ENCODE data around the gene FAM149B1. TPM values are rescaled to one million over a fixed set of nuclear protein-coding genes. Genes with fewer than 3 reads are reported as not detected.
"Not testable (repeated sequence)": the region's sequence is repeated elsewhere in the genome, so short reads cannot be mapped to it uniquely, and the experiment has no call there.

The FAM149B1 gene
- total and polyA plus RNA-seq, 10 donors: 11.9 to 24.5 (median 15.2) TPM

- H3K4me3 ChIP-seq: no peak overlapping the region
- no peaks in the 10 kb centered on the region for H3K4me1 ChIP-seq
- no peak overlapping the region for H3K27ac ChIP-seq
- DNase-seq: no peak
- WGBS, 5 donors: 89 to 100% (median 96%) methylated on average over 2 of the region's 2 CpGs
- H3K36me3 ChIP-seq: peaks cover 0 to 100% (median 95%) of the 10 kb centered on the region in 6 donors
- TF ChIP-seq POLR2AphosphoS5 (IDR thresholded peaks at IDR 0.05): no peak
- no peak for TF ChIP-seq CTCF (IDR thresholded peaks at IDR 0.05 in 8 of 11, conservative IDR thresholded peaks at IDR 0.05 in 3 of 11)
- no peak for TF ChIP-seq POLR2A (IDR thresholded peaks at IDR 0.05)
- intact Hi-C loops (cut with DNase I; ENCODE audit: low total_unique reads): no loop called here
- no peaks in the 10 kb centered on the region for H3K9me3 ChIP-seq
- no peaks in the 10 kb centered on the region for H3K27me3 ChIP-seq (replicated peaks in 1 of 7)
Observed at GRCh38 chr10:73136627-73137026, 31.3 kb upstream of the FAM149B1 start.

- WGBS, 5 donors: 64 to 86% (median 82%) methylated on average over 2 of the region's 2 CpGs
- TF ChIP-seq POLR2AphosphoS5 (IDR thresholded peaks at IDR 0.05): no peak
- no peak for TF ChIP-seq POLR2A (IDR thresholded peaks at IDR 0.05)
- TF ChIP-seq CTCF (IDR thresholded peaks at IDR 0.05 in 8 of 11, conservative IDR thresholded peaks at IDR 0.05 in 3 of 11): no peak
- no peak for DNase-seq
- peaks cover 0 to 100% (median 95%) of the 10 kb centered on the region in 6 donors for H3K36me3 ChIP-seq
- no peak overlapping the region for H3K27ac ChIP-seq
- no peaks in the 10 kb centered on the region for H3K4me1 ChIP-seq
- H3K27me3 ChIP-seq (replicated peaks in 1 of 7): no peaks in the 10 kb centered on the region
- intact Hi-C loops (cut with DNase I; ENCODE audit: low total_unique reads): no loop called here
- H3K4me3 ChIP-seq: no peak overlapping the region
- no peaks in the 10 kb centered on the region for H3K9me3 ChIP-seq
Observed at GRCh38 chr10:73139251-73139650, 28.7 kb upstream of the FAM149B1 start.

DNA sequence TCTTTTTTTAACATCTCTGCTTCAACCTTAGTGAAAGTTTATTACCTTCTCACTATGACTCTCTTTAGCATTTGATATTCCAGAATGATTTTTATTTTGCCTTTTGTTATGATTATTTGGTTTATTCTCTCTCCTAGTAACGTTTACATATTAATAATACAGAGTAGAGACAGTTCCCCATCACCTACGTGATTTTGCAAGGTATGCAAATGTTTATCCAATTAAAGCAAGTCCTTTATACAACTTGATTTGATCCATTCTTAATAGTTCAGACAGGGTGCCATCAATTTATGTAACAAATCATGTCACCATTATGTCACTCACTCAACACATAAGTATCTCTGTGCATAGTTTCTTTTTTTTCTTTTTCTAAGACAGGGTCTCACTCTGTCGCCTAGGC lies 26.3 kb upstream of the FAM149B1 start:
- Histone ChIP-seq H3K4me1 (no peaks in the 10 kb centered on the region), H3K4me3 (no peak overlapping the region), H3K9me3 (no peaks in the 10 kb centered on the region), H3K27ac (no peak overlapping the region), H3K27me3 (replicated peaks in 1 of 7) (no peaks in the 10 kb centered on the region), H3K36me3 (peaks cover 3 to 100% (median 95%) of the 10 kb centered on the region in 6 donors)
- WGBS, 5 donors: 86 to 92% (median 90%) methylated on average over 3 of the region's 3 CpGs
- TF ChIP-seq POLR2AphosphoS5 (IDR thresholded peaks at IDR 0.05) (no peak), POLR2A (IDR thresholded peaks at IDR 0.05) (no peak), CTCF (IDR thresholded peaks at IDR 0.05 in 8 of 11, conservative IDR thresholded peaks at IDR 0.05 in 3 of 11) (no peak)
- intact Hi-C loops (cut with DNase I; ENCODE audit: low total_unique reads): no loop called here
- no peak for DNase-seq

DNA sequence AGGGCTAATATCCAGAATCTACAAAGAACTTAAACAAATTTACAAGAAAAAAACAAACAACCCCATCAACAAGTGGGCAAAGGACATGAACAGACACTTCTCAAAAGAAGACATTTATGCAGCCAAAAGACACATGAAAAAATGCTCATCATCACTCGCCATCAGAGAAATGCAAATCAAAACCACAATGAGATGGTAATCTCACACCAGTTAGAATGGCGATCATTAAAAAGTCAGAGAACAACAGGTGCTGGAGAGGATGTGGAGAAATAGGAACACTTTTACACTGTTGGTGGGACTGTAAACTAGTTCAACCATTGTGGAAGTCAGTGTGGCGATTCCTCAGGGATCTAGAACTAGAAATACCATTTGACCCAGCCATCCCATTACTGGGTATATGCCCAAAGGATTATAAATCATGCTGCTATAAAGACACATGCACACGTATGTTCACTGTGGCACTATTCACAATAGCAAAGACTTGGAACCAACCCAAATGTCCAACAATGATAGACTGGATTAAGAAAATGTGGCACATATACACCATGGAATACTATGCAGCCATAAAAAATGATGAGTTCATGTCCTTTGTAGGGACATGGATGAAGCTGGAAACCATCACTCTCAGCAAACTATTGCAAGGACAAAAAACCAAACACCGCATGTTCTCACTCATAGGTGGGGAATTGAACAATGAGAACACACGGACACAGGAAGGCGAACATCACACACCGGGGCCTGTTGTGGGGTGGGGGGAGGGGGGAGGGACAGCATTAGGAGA lies 17.1 kb upstream of the FAM149B1 start:
- H3K27me3 ChIP-seq (replicated peaks in 1 of 7); DNase-seq; H3K4me3 ChIP-seq; H3K9me3 ChIP-seq; intact Hi-C loops (cut with DNase I; ENCODE audit: low total_unique reads); H3K4me1 ChIP-seq; H3K27ac ChIP-seq: not testable (repeated sequence)
- H3K36me3 ChIP-seq: peaks cover 3 to 99% (median 78%) of the 10 kb centered on the region in 6 donors
- WGBS, 5 donors: 73 to 97% (median 94%) methylated on average over 6 to 8 of the region's 8 CpGs

All from spleen (tissue), 11 donors.